GM12891 (cell line): ENCODE data around the gene TEAD1.

Experiments
- POLR2A ChIP-seq: IDR thresholded peaks from 2 replicates; pipeline ENCODE4 v1.6.1; 2011; ENCODE audit warnings: low read depth, low read length, control low read depth
- POLR2AphosphoS5 ChIP-seq: IDR thresholded peaks from 2 replicates; pipeline ENCODE4 v1.6.1; 2011; ENCODE audit warnings: low read depth, low read length, control low read depth
- SPI1 ChIP-seq: IDR thresholded peaks from 2 replicates; pipeline ENCODE4 v1.6.1; 2011; ENCODE audit warnings: low read depth, low read length, control low read depth
- TAF1 ChIP-seq: IDR thresholded peaks from 2 replicates; pipeline ENCODE4 v1.6.1; 2011; ENCODE audit warnings: low read depth, low read length, control low read depth

DNA sequence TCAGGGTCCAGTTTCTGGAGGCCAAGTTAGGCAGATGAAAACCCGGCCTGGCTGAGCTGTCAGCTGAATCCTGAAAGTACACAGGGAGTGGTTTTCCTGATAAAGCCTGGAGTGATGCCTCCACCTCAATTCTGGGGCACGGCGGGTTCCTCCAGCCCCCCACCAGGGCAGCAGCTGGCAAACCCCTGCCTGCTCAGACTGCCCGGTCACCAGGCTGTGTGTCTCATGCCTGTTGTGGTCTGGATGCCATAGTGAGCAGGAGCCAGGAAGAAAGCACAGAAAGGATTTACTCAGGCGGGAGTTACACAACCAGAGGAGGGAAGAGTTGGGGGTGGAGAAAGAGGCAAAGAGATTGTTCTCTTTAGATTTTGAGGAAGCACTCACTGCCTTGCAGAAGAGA is 215.0 kb downstream of the TEAD1 start:
- TF ChIP-seq POLR2A, result no peak
- TF ChIP-seq POLR2AphosphoS5, result no peak
- no peak for TF ChIP-seq TAF1
- TF ChIP-seq SPI1, result no peak
